CD4-positive, CD25-positive, alpha-beta regulatory T cell (primary cell): Measurements from ENCODE around the gene DIRAS3. TPM values are rescaled to one million over a fixed set of nuclear protein-coding genes. Genes with fewer than 3 reads are reported as not detected.

Experiments used
- ATAC-seq, 2 donors: fragments of 150-1000 bp; cut with Tn5 transposase; one replicate each; pipeline ENCODE4 v1.10.0; 2021; ENCODE audit warnings: low read depth in 2 of 2, moderate number of reproducible peaks in 2 of 2, moderate library complexity in 1 of 2
- DNase-seq, 3 donors: peaks; one replicate each; pipeline versions ENCODE4 v3.0.0 to v3.0.0-alpha.2; 2012 to 2022; ENCODE audit warnings: mixed read lengths in 1 of 3
- H3K27ac ChIP-seq: one replicate; pipeline ENCODE4 v1.7.0; 2013; ENCODE audit warnings: mild to moderate bottlenecking, low read length; ENCODE audit not compliant: insufficient read depth, poor library complexity, severe bottlenecking
- H3K27me3 ChIP-seq: one replicate; pipeline ENCODE4 v1.7.0; 2013; ENCODE audit warnings: low read length; ENCODE audit not compliant: control insufficient read depth, insufficient read depth
- H3K36me3 ChIP-seq: one replicate; pipeline ENCODE4 v1.7.0; 2013; ENCODE audit warnings: mild to moderate bottlenecking, low read length, moderate library complexity; ENCODE audit not compliant: control insufficient read depth, insufficient read depth
- H3K4me1 ChIP-seq: 2 replicates; pipeline ENCODE4 v1.7.0; 2013; ENCODE audit warnings: mild to moderate bottlenecking, low read length; ENCODE audit not compliant: insufficient read depth, control insufficient read depth, poor library complexity, severe bottlenecking
- H3K4me3 ChIP-seq: one replicate; pipeline ENCODE4 v1.7.0; 2013; ENCODE audit warnings: low read depth, mild to moderate bottlenecking, low read length, moderate library complexity
- H3K9me3 ChIP-seq, 2 experiments: 1 replicate in 1 of 2; 2 replicates in 1 of 2; pipeline ENCODE4 v1.7.0; 2013; ENCODE audit warnings: low read length in 2 of 2, mild to moderate bottlenecking in 1 of 2, moderate library complexity in 1 of 2; ENCODE audit not compliant: control insufficient read depth in 2 of 2
- H3K27ac Mint-ChIP-seq, 3 donors: one replicate each; pipeline ENCODE4 v1.8.0; 2020 to 2022; ENCODE audit warnings: mild to moderate bottlenecking in 3 of 3, mixed read lengths in 3 of 3, moderate library complexity in 2 of 3
- H3K27me3 Mint-ChIP-seq: one replicate; pipeline ENCODE4 v1.8.0; 2022; ENCODE audit warnings: mild to moderate bottlenecking, mixed read lengths
- H3K36me3 Mint-ChIP-seq: one replicate; pipeline ENCODE4 v1.8.0; 2020; ENCODE audit warnings: mixed read lengths
- H3K4me1 Mint-ChIP-seq, 4 donors: one replicate each; pipeline ENCODE4 v1.8.0; 2020 to 2022; ENCODE audit warnings: mixed read lengths in 4 of 4, mild to moderate bottlenecking in 1 of 4
- H3K4me3 Mint-ChIP-seq, 4 donors: one replicate each; pipeline ENCODE4 v1.8.0; 2020 to 2022; ENCODE audit warnings: mild to moderate bottlenecking in 4 of 4, mixed read lengths in 4 of 4, moderate library complexity in 3 of 4
- H3K9me3 Mint-ChIP-seq, 7 donors: one replicate each; pipeline ENCODE4 v1.8.0; 2020 to 2022; ENCODE audit warnings: mixed read lengths in 7 of 7, mild to moderate bottlenecking in 3 of 7, moderate library complexity in 2 of 7
- polyA plus RNA-seq, 4 donors: library from polyadenylated mRNA; unstranded; fragments of 300-500 nt; fragmentation: Illumina TruSeq; gene quantifications; one replicate each; pipeline ENCODE4 v1.2.3, GENCODE V29; 2021
- total RNA-seq: library from RNA; stranded (reverse); gene quantifications from one replicate; pipeline ENCODE4 v1.2.3, GENCODE V29; 2022

Gene DIRAS3
- total RNA-seq (not detected), polyA plus RNA-seq (under 1 TPM in 3 of 4 donors, not detected in 1; 0.11 to 0.46 (median 0.15) TPM)

GRCh38 chr1:68049941-68050878 is at the start of gene DIRAS3:
DIRAS3 (minus strand) TSS chr1:68050627; CDS start chr1:68047297, 3,330 bp downstream.
- DNase-seq (no peak), ATAC-seq (no peak)
- H3K27ac Mint-ChIP-seq = no peak within 1 kb of the TSS
- H3K4me1 Mint-ChIP-seq = peaks cover 0 to 3% (median 0%) of the 10 kb centered on the region in 4 donors
- H3K27me3 Mint-ChIP-seq = peaks cover 13% of the 10 kb centered on the region
- H3K36me3 Mint-ChIP-seq = no peaks in the 10 kb centered on the region
- Histone ChIP-seq H3K9me3 (no peaks in the 10 kb centered on the region), H3K27ac (no peak within 1 kb of the TSS), H3K4me3 (no peak within 1 kb of the TSS), H3K27me3 (no peaks in the 10 kb centered on the region), H3K4me1 (no peaks in the 10 kb centered on the region), H3K36me3 (no peaks in the 10 kb centered on the region)
- H3K9me3 Mint-ChIP-seq = peaks cover 0 to 6% (median 0%) of the 10 kb centered on the region in 7 donors
- no peak within 1 kb of the TSS for H3K4me3 Mint-ChIP-seq

- Histone ChIP-seq H3K36me3 (no peaks in the 10 kb centered on the region), H3K27ac (no peak overlapping the region), H3K4me3 (no peak overlapping the region), H3K27me3 (no peaks in the 10 kb centered on the region), H3K9me3 (no peaks in the 10 kb centered on the region), H3K4me1 (no peaks in the 10 kb centered on the region)
- ATAC-seq (no peak), DNase-seq (no peak)
- peaks cover 0 to 4% (median 0%) of the 10 kb centered on the region in 7 donors for H3K9me3 Mint-ChIP-seq
- H3K4me1 Mint-ChIP-seq = no peaks in the 10 kb centered on the region
- no peak overlapping the region for H3K4me3 Mint-ChIP-seq
- no peaks in the 10 kb centered on the region for H3K27me3 Mint-ChIP-seq
- H3K27ac Mint-ChIP-seq = no peak overlapping the region
- no peaks in the 10 kb centered on the region for H3K36me3 Mint-ChIP-seq
Observed at GRCh38 chr1:68093737-68094136, 43.3 kb upstream of the DIRAS3 start.

GRCh38 chr1:68087184-68087583 is 36.8 kb upstream of the DIRAS3 start:
- no peak overlapping the region for H3K27ac Mint-ChIP-seq

GRCh38 chr1:68085752-68086151 is 35.3 kb upstream of the DIRAS3 start:
- H3K27me3 Mint-ChIP-seq = no peaks in the 10 kb centered on the region
- H3K4me3 ChIP-seq = no peak overlapping the region
- no peaks in the 10 kb centered on the region for H3K36me3 Mint-ChIP-seq
- DNase-seq (no peak), ATAC-seq (no peak)
- H3K27ac ChIP-seq = no peak overlapping the region
- H3K9me3 Mint-ChIP-seq = peaks cover 0 to 5% (median 0%) of the 10 kb centered on the region in 7 donors
- no peaks in the 10 kb centered on the region for H3K9me3 ChIP-seq
- H3K4me3 Mint-ChIP-seq = no peak overlapping the region
- no peaks in the 10 kb centered on the region for H3K36me3 ChIP-seq
- H3K4me1 ChIP-seq = no peaks in the 10 kb centered on the region
- no peaks in the 10 kb centered on the region for H3K27me3 ChIP-seq
- no peaks in the 10 kb centered on the region for H3K4me1 Mint-ChIP-seq
- H3K27ac Mint-ChIP-seq = no peak overlapping the region

More at GRCh38 chr1:68087184-68087583, 36.8 kb upstream of the DIRAS3 start:
- Histone ChIP-seq H3K36me3 (no peaks in the 10 kb centered on the region), H3K4me3 (no peak overlapping the region), H3K9me3 (no peaks in the 10 kb centered on the region), H3K27me3 (no peaks in the 10 kb centered on the region), H3K4me1 (no peaks in the 10 kb centered on the region), H3K27ac (no peak overlapping the region)
- ATAC-seq (no peak), DNase-seq (no peak)
- no peaks in the 10 kb centered on the region for H3K27me3 Mint-ChIP-seq
- H3K36me3 Mint-ChIP-seq = no peaks in the 10 kb centered on the region
- H3K9me3 Mint-ChIP-seq = peaks cover 0 to 5% (median 0%) of the 10 kb centered on the region in 7 donors
- H3K4me1 Mint-ChIP-seq = no peaks in the 10 kb centered on the region
- H3K4me3 Mint-ChIP-seq = no peak overlapping the region

GRCh38 chr1:68083686-68084085 is 33.3 kb upstream of the DIRAS3 start:
- Mint-ChIP-seq H3K4me3 (no peak overlapping the region), H3K9me3 (peaks cover 0 to 5% (median 0%) of the 10 kb centered on the region in 7 donors), H3K27ac (peak overlapping the region in 1 of 3 donors; percentile 76), H3K4me1 (no peaks in the 10 kb centered on the region), H3K27me3 (no peaks in the 10 kb centered on the region), H3K36me3 (no peaks in the 10 kb centered on the region)
- H3K4me1 ChIP-seq = no peaks in the 10 kb centered on the region
- DNase-seq = no peak
- no peak for ATAC-seq
- H3K27ac ChIP-seq = no peak overlapping the region
- H3K36me3 ChIP-seq = no peaks in the 10 kb centered on the region
- no peak overlapping the region for H3K4me3 ChIP-seq
- no peaks in the 10 kb centered on the region for H3K27me3 ChIP-seq
- no peaks in the 10 kb centered on the region for H3K9me3 ChIP-seq

GRCh38 chr1:68081775-68082283 is 31.4 kb upstream of the DIRAS3 start:
- H3K27me3 Mint-ChIP-seq = peaks cover 4% of the 10 kb centered on the region
- H3K36me3 ChIP-seq = no peaks in the 10 kb centered on the region
- no peaks in the 10 kb centered on the region for H3K4me1 Mint-ChIP-seq
- DNase-seq (no peak), ATAC-seq (no peak)
- H3K4me3 ChIP-seq = no peak overlapping the region
- H3K9me3 ChIP-seq = no peaks in the 10 kb centered on the region
- H3K27me3 ChIP-seq = no peaks in the 10 kb centered on the region
- no peak overlapping the region for H3K27ac ChIP-seq
- no peaks in the 10 kb centered on the region for H3K36me3 Mint-ChIP-seq
- no peaks in the 10 kb centered on the region for H3K4me1 ChIP-seq
- H3K4me3 Mint-ChIP-seq = no peak overlapping the region
- H3K27ac Mint-ChIP-seq = no peak overlapping the region
- H3K9me3 Mint-ChIP-seq = peaks cover 0 to 5% (median 0%) of the 10 kb centered on the region in 7 donors

- Mint-ChIP-seq H3K4me3 (no peak overlapping the region), H3K4me1 (no peaks in the 10 kb centered on the region), H3K27ac (no peak overlapping the region), H3K36me3 (no peaks in the 10 kb centered on the region), H3K27me3 (peaks cover 4% of the 10 kb centered on the region), H3K9me3 (peaks cover 0 to 9% (median 4%) of the 10 kb centered on the region in 7 donors)
- DNase-seq (no peak), ATAC-seq (no peak)
- no peaks in the 10 kb centered on the region for H3K27me3 ChIP-seq
- no peaks in the 10 kb centered on the region for H3K4me1 ChIP-seq
- no peak overlapping the region for H3K27ac ChIP-seq
- H3K4me3 ChIP-seq = no peak overlapping the region
- H3K9me3 ChIP-seq = no peaks in the 10 kb centered on the region
- H3K36me3 ChIP-seq = no peaks in the 10 kb centered on the region
Observed at GRCh38 chr1:68078647-68079046, 28.2 kb upstream of the DIRAS3 start.
